ENCODE results near the gene ARHGAP22.

DNA sequence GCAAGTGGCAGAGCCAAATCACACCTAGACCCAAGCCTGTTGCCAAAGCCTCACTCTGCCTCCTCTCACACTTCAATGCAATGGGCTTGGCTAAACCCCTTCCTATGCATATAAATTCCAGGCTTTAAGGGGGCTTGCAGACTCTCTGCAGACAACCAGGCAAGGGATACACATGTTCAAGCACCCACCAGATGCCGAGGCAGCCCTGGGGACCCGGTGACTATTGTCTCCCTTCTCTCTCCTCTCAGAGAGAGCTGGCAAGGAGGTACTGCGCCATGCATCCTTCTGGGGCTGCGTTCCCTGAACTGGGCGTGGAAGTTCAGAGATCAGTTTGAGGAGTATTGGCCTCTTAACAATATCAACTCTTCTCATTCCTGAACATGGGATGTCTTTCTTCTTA, 131.2 kb downstream of the ARHGAP22 start:
- TF ChIP-seq POLR2AphosphoS5 (IDR thresholded peaks at IDR 0.05; ENCODE audit: low read depth, low read length) (no peak), SIN3A (IDR thresholded peaks at IDR 0.05; ENCODE audit: borderline replicate concordance, insufficient read depth, low read length) (no peak)

All from PFSK-1 (cell line).